ENCODE results near the gene ZNF284. TPM values are rescaled to one million over a fixed set of nuclear protein-coding genes. Genes with fewer than 3 reads are reported as not detected.

Gene ZNF284
- total RNA-seq, result 3.3 and 3.4 TPM in 2 replicates

GRCh38 chr19:44071824-44072542 lies at the start of gene ZNF284:
Gene ZNF284, plus strand, starts transcription at chr19:44072159. Its CDS starts 4,231 bp downstream, at chr19:44076390.

GRCh38 chr19:44025217-44025936 lies 46.6 kb upstream of the ZNF284 start, which contains the start of gene ZNF222:
Gene ZNF222, plus strand, starts transcription at chr19:44025379. Its CDS starts 58 bp downstream, at chr19:44025437.

DNA sequence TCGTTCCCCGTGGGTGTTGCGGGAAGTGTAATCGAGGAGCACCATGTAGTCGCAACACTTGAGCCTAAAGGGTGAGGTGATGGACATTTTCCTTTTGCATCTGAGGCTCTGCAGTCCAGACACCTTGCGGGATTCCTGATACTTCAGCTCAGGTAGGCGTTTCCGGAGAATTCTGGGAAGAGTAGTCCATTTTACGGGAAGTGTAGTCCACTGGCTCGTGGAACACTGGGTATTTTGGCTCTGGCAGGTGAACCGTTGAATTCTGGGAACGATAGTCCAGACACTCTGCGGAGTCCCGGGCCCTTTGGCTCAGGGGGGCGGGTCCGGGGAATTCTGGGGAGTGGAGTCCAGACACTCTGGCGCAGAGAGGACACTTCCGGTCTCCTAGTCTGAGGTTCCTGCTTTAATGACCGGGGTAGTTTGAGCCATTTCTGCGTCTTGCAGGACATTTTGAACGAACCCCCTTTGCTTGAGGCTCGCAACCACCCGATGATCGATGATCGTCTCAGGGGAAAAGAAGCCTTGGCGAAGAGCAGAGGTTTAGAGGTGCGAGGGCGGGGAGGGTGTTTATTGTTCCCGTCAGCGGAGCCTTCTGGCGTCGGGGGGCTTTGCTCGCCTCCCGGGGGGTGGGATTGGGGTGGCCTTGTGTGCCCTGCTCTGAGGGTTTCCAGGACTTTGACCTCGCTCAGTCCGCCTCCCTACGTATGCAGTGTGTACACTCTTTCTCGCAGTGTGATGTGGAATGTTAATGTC lies 20.1 kb upstream of the ZNF284 start, which contains the start of gene ZNF223:
TSS of gene ZNF223 (plus strand) at position 387 of the 753 bp plus-strand sequence. CDS start 3,141 bp downstream, outside the sequence.

GRCh38 chr19:44093931-44094765 lies 22.2 kb downstream of the ZNF284 start, which contains the start of gene ZNF224:
Gene ZNF224, plus strand, starts transcription at chr19:44094361. Its CDS starts 3,513 bp downstream, at chr19:44097874.

GRCh38 chr19:44113138-44113783 lies 41.3 kb downstream of the ZNF284 start, which contains the start of gene ZNF225:
Gene ZNF225, plus strand, starts transcription at chr19:44113399. Its CDS starts 2,429 bp downstream, at chr19:44115828.

Small RNAs within 50 kb of the gene (small RNA-seq; reads per million reads assigned to genes)
- gene RNU6-902P, result not detected

Other genes starting within 250 kb of the ZNF284 start
- gene ZNF283, start 244.8 kb upstream of the ZNF284 start, total RNA-seq, result 5.6 and 8.2 TPM in 2 replicates
- 0.10 and 0.98 TPM in 2 replicates for gene ZNF404, start 188.2 kb upstream of the ZNF284 start, total RNA-seq
- 11.8 and 18.3 TPM in 2 replicates for gene ZNF45, start 136.9 kb upstream of the ZNF284 start, total RNA-seq
- 5.9 and 6.0 TPM in 2 replicates for gene ZNF221, start 120.9 kb upstream of the ZNF284 start, total RNA-seq
- gene ZNF155, start 88.0 kb upstream of the ZNF284 start, total RNA-seq, result 6.9 and 8.1 TPM in 2 replicates
- gene ZNF230, start 69.2 kb upstream of the ZNF284 start, total RNA-seq, result 3.0 and 5.2 TPM in 2 replicates
- 4.3 and 5.9 TPM in 2 replicates for gene ZNF222, start 46.8 kb upstream of the ZNF284 start, total RNA-seq
- gene ZNF223, start 20.1 kb upstream of the ZNF284 start, total RNA-seq, result 5.2 and 5.8 TPM in 2 replicates
- gene ZNF224, start 22.2 kb downstream of the ZNF284 start, total RNA-seq, result 18.9 and 29.3 TPM in 2 replicates
- 4.2 and 5.9 TPM in 2 replicates for gene ZNF225, start 41.2 kb downstream of the ZNF284 start, total RNA-seq
- 9.7 and 10.5 TPM in 2 replicates for gene ZNF234, start 69.4 kb downstream of the ZNF284 start, total RNA-seq
- gene ZNF226, start 92.9 kb downstream of the ZNF284 start, total RNA-seq, result 10.8 and 15.0 TPM in 2 replicates
- 15.4 and 18.6 TPM in 2 replicates for gene ZNF227, start 140.4 kb downstream of the ZNF284 start, total RNA-seq
- 0.65 and 0.76 TPM in 2 replicates for gene ZNF233, start 187.7 kb downstream of the ZNF284 start, total RNA-seq
- gene ZNF235, start 232.9 kb downstream of the ZNF284 start, total RNA-seq, result 4.6 and 6.3 TPM in 2 replicates

Data from vein endothelial cell (primary cell).